H9 (cell line): ENCODE measurements around the gene CLDND1. TPM values are rescaled to one million over a fixed set of nuclear protein-coding genes. Genes with fewer than 3 reads are reported as not detected.

Source experiments
- DNase-seq: peaks from one replicate; pipeline ENCODE4 v3.0.0-alpha.2; 2017
- H2AFZ ChIP-seq: one replicate; pipeline ENCODE4 v1.6.1; 2013; ENCODE audit warnings: mild to moderate bottlenecking, low read length, control low read depth, moderate library complexity
- H2AK5ac ChIP-seq: 2 replicates; pipeline ENCODE4 v1.6.1; 2013; ENCODE audit warnings: low read length, control low read depth, mixed read lengths; ENCODE audit not compliant: insufficient read length
- H2BK120ac ChIP-seq: one replicate; pipeline ENCODE4 v1.6.1; 2013; ENCODE audit warnings: low read depth, mild to moderate bottlenecking, low read length, control low read depth, inconsistent platforms; ENCODE audit not compliant: poor library complexity, severe bottlenecking
- H2BK12ac ChIP-seq: 2 replicates; pipeline ENCODE4 v1.6.1; 2013; ENCODE audit warnings: low read length, control low read depth, mixed read lengths, low read depth; ENCODE audit not compliant: insufficient read length
- H2BK15ac ChIP-seq: 2 replicates; pipeline ENCODE4 v1.6.1; 2013; ENCODE audit warnings: low read depth, low read length, control low read depth
- H2BK20ac ChIP-seq: one replicate; pipeline ENCODE4 v1.6.1; 2013; ENCODE audit warnings: low read depth, mild to moderate bottlenecking, low read length, control low read depth, inconsistent platforms; ENCODE audit not compliant: poor library complexity, severe bottlenecking
- H2BK5ac ChIP-seq: 2 replicates; pipeline ENCODE4 v1.6.1; 2013; ENCODE audit warnings: low read length, control low read depth, mixed read lengths; ENCODE audit not compliant: insufficient read length
- H3K14ac ChIP-seq: 2 replicates; pipeline ENCODE4 v1.6.1; 2013; ENCODE audit warnings: low read length, control low read depth; ENCODE audit not compliant: insufficient read depth
- H3K18ac ChIP-seq: 2 replicates; pipeline ENCODE4 v1.6.1; 2013; ENCODE audit warnings: low read depth, mild to moderate bottlenecking, mixed read lengths, low read length, control low read depth; ENCODE audit not compliant: insufficient read length
- H3K23ac ChIP-seq: 2 replicates; pipeline ENCODE4 v1.6.1; 2013; ENCODE audit warnings: low read length, control low read depth, mixed read lengths, low read depth; ENCODE audit not compliant: insufficient read length
- H3K23me2 ChIP-seq: 2 replicates; pipeline ENCODE4 v1.6.1; 2013; ENCODE audit warnings: low read depth, mild to moderate bottlenecking, mixed read lengths, low read length, control low read depth; ENCODE audit not compliant: insufficient read length, poor library complexity, severe bottlenecking
- H3K27ac ChIP-seq: 2 replicates; pipeline ENCODE4 v1.5.1; 2013; ENCODE audit warnings: low read length, control low read depth, mixed read lengths, low read depth; ENCODE audit not compliant: insufficient read length
- H3K27me3 ChIP-seq: 2 replicates; pipeline ENCODE4 v1.6.1; 2013; ENCODE audit warnings: low read length, control low read depth, inconsistent platforms; ENCODE audit not compliant: insufficient read depth
- H3K4ac ChIP-seq: 2 replicates; pipeline ENCODE4 v1.6.1; 2013; ENCODE audit warnings: low read depth, mild to moderate bottlenecking, control low read depth, inconsistent platforms, low read length, moderate library complexity
- H3K4me1 ChIP-seq: 2 replicates; pipeline ENCODE4 v1.6.1; 2013; ENCODE audit warnings: low read length, control low read depth, inconsistent platforms; ENCODE audit not compliant: insufficient read depth
- H3K4me2 ChIP-seq: 2 replicates; pipeline ENCODE4 v1.6.1; 2013; ENCODE audit warnings: low read length, control low read depth, mixed read lengths; ENCODE audit not compliant: insufficient read length, insufficient read depth
- H3K56ac ChIP-seq: 2 replicates; pipeline ENCODE4 v1.6.1; 2013; ENCODE audit warnings: low read depth, mild to moderate bottlenecking, mixed read lengths, low read length, control low read depth; ENCODE audit not compliant: insufficient read length
- H3K79me1 ChIP-seq: 2 replicates; pipeline ENCODE4 v1.6.1; 2013; ENCODE audit warnings: low read depth, mild to moderate bottlenecking, moderate library complexity, low read length, control low read depth, inconsistent platforms; ENCODE audit not compliant: insufficient read depth, poor library complexity, severe bottlenecking
- H3K79me2 ChIP-seq: 2 replicates; pipeline ENCODE4 v1.6.1; 2013; ENCODE audit warnings: low read length, control low read depth, inconsistent platforms; ENCODE audit not compliant: insufficient read depth
- H3K9ac ChIP-seq: 2 replicates; pipeline ENCODE4 v1.6.1; 2013; ENCODE audit warnings: low read length, control low read depth, mixed read lengths; ENCODE audit not compliant: insufficient read length; ENCODE audit errors: extremely low read depth
- H3K9me3 ChIP-seq: one replicate; pipeline ENCODE4 v1.6.1; 2013; ENCODE audit warnings: low read depth, low read length, inconsistent platforms; ENCODE audit not compliant: control insufficient read depth
- H3T11ph ChIP-seq: one replicate; pipeline ENCODE4 v1.6.1; 2013; ENCODE audit warnings: mild to moderate bottlenecking, low read length, control low read depth, inconsistent platforms
- H4K20me1 ChIP-seq: one replicate; pipeline ENCODE4 v1.6.1; 2013; ENCODE audit not compliant: control insufficient read depth, insufficient read length, insufficient read depth
- H4K5ac ChIP-seq: 2 replicates; pipeline ENCODE4 v1.6.1; 2013; ENCODE audit warnings: low read depth, mild to moderate bottlenecking, mixed read lengths, low read length, control low read depth; ENCODE audit not compliant: insufficient read length
- H4K8ac ChIP-seq: replicated peaks from 2 replicates; pipeline ENCODE4 v1.6.1; 2013; ENCODE audit warnings: low read length, control low read depth, mixed read lengths, low read depth; ENCODE audit not compliant: insufficient read length
- H4K91ac ChIP-seq: 2 replicates; pipeline ENCODE4 v1.6.1; 2013; ENCODE audit warnings: low read depth, mild to moderate bottlenecking, moderate library complexity, mixed read lengths, low read length, control low read depth; ENCODE audit not compliant: insufficient read length
- H3K27ac Mint-ChIP-seq, 3 experiments: 2 replicates in 2 of 3; 3 replicates in 1 of 3; pipeline ENCODE4 v1.8.0; 2020 to 2021; ENCODE audit warnings: mixed read lengths in 3 of 3, mild to moderate bottlenecking in 1 of 3, moderate library complexity in 1 of 3
- H3K27me3 Mint-ChIP-seq: 2 replicates; pipeline ENCODE4 v1.8.0; 2021; ENCODE audit warnings: low read depth, mild to moderate bottlenecking, moderate library complexity, mixed read lengths
- H3K36me3 Mint-ChIP-seq, 3 experiments: 2 replicates in 2 of 3; 3 replicates in 1 of 3; pipeline ENCODE4 v1.8.0; 2020 to 2021; ENCODE audit warnings: low read depth in 3 of 3, mixed read lengths in 3 of 3; ENCODE audit not compliant: insufficient read depth in 1 of 3
- H3K4me1 Mint-ChIP-seq, 2 experiments: 2 replicates each; pipeline ENCODE4 v1.8.0; 2020; ENCODE audit warnings: mixed read lengths in 2 of 2
- H3K4me3 Mint-ChIP-seq, 2 experiments: 2 replicates in 1 of 2; 3 replicates in 1 of 2; pipeline ENCODE4 v1.8.0; 2020 to 2021; ENCODE audit warnings: mild to moderate bottlenecking in 2 of 2, mixed read lengths in 2 of 2, moderate library complexity in 1 of 2
- H3K9me3 Mint-ChIP-seq, 2 experiments: 2 replicates in 1 of 2; 3 replicates in 1 of 2; pipeline ENCODE4 v1.8.0; 2020; ENCODE audit warnings: mild to moderate bottlenecking in 2 of 2, mixed read lengths in 2 of 2, moderate library complexity in 1 of 2
- WGBS: extraction: QIAGEN DNeasy Blood & Tissue Kit; methylation state at CpG from one replicate; pipeline ENCODE4 v1.1.7; 2013; ENCODE audit warnings: missing lambda C conversion rate, low lambda C conversion rate, mixed read lengths; ENCODE audit not compliant: insufficient read length; ENCODE audit errors: extremely low coverage; 5-methylcytosine and 5-hydroxymethylcytosine counted together
- total RNA-seq: library from RNA; stranded (reverse); gene quantifications from 2 replicates; pipeline ENCODE4 v1.2.1, GENCODE V29; 2021
- TF ChIP-seq, protein P1 (sequence below): fragments of 200-600 bp; sonication (generic); conservative IDR thresholded peaks from 3 replicates; pipeline ENCODE4 v1.8.0; 2021; ENCODE audit warnings: antibody characterized with exemption, mild to moderate bottlenecking

CLDND1 gene
- total RNA-seq, 1 experiment from 2014 or later = 83.0 TPM

DNA sequence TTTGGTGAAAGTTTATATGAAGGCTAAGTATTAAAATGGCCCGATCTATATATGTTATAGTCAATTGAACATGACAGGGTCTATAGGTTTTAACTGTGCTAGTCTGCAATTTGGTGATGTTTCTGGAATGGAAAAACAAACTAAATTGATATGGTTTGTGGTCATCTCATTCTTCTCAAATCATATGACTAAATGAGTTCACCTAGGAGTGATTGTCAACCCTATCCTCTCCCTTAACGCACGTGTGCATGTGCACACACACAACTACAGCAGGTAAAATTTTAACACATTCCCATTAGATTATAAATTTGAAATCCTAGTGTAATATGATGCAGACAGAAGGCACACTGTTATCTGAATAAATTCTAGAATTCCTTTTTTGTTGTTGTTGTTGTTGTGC lies 9.0 kb downstream of the CLDND1 start:
- Histone ChIP-seq H3K27me3 (no peaks in the 10 kb centered on the region), H3K9ac (no peak overlapping the region), H3K14ac (no peak overlapping the region), H2BK5ac (no peak overlapping the region), H3K4me2 (no peak overlapping the region), H3K4ac (no peak overlapping the region), H4K5ac (no peak overlapping the region), H3K27ac (no peak overlapping the region), H4K20me1 (no peaks in the 10 kb centered on the region), H4K8ac (no peak overlapping the region), H3K79me1 (no peaks in the 10 kb centered on the region), H3K9me3 (no peaks in the 10 kb centered on the region), H3K79me2 (no peaks in the 10 kb centered on the region), H2AK5ac (no peak overlapping the region), H2BK120ac (no peak overlapping the region), H3K18ac (no peak overlapping the region), H3K23ac (no peak overlapping the region), H2BK12ac (no peak overlapping the region), H3K56ac (no peak overlapping the region), H3K4me1 (peaks cover 2% of the 10 kb centered on the region; the same call in 1 of the 2 replicates), H4K91ac (no peak overlapping the region), H2BK20ac (no peak overlapping the region), H3K23me2 (no peaks in the 10 kb centered on the region), H2AFZ (no peak overlapping the region), H3T11ph (no peak overlapping the region), H2BK15ac (no peak overlapping the region)
- no peak for DNase-seq
- peaks cover 5 to 26% (median 22%) of the 10 kb centered on the region in 3 experiments; a peak in 5 of 7 replicates for H3K36me3 Mint-ChIP-seq
- no peak overlapping the region for H3K4me3 Mint-ChIP-seq
- no peak overlapping the region for H3K27ac Mint-ChIP-seq
- WGBS = no CpG with 5 or more reads among the region's 3 CpGs
- no peaks in the 10 kb centered on the region for H3K9me3 Mint-ChIP-seq
- H3K27me3 Mint-ChIP-seq = no peaks in the 10 kb centered on the region
- TF ChIP-seq, protein P1, sequence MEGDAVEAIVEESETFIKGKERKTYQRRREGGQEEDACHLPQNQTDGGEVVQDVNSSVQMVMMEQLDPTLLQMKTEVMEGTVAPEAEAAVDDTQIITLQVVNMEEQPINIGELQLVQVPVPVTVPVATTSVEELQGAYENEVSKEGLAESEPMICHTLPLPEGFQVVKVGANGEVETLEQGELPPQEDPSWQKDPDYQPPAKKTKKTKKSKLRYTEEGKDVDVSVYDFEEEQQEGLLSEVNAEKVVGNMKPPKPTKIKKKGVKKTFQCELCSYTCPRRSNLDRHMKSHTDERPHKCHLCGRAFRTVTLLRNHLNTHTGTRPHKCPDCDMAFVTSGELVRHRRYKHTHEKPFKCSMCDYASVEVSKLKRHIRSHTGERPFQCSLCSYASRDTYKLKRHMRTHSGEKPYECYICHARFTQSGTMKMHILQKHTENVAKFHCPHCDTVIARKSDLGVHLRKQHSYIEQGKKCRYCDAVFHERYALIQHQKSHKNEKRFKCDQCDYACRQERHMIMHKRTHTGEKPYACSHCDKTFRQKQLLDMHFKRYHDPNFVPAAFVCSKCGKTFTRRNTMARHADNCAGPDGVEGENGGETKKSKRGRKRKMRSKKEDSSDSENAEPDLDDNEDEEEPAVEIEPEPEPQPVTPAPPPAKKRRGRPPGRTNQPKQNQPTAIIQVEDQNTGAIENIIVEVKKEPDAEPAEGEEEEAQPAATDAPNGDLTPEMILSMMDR = no peak
- peaks cover 6 to 12% of the 10 kb centered on the region in 2 experiments for H3K4me1 Mint-ChIP-seq
